Measurements from ENCODE around the gene CALML3.

The CALML3 gene

DNA sequence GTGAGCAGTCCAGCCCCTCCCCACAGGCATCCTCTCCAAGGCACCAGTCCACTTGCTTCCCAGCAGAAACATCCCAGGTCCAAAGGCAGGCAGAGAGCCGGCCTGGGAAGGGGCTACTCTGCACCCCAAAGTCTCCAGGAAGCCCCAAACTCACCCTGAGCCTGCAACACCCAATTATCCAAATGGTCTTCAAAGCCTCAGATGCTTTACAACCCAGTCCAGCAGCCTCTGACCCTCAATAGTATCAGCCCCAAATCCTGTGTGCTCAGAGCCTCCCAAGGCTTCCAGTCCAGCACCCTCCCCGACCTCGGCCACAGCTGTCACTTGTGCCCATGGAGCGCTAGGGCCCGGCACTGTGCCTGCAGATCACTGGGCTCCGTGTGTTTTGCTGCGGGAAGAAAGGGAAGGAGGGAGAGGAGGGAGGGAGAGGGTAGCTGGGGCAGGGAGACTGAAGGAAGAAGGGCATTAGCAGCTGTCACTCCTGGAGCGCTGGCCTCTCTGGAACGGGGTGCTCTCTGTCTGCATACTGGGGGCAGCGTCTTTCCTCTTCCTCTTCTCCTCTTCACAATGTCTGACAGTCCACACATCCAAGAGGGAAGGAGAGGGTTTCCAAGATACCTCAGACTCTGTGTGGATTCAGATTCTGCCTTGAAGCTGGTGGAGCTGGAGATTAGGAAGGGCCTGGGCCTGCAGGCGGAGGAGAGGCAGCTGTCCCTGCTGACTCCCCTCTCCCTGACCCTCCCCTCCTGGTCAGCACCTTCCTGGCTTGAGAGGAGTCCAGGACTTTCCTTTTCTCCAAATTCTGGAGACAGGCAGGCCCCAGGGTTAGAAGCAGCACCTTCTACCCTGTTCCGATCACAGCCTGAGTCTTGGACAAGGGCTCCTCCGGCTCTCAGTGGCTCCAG, 38.6 kb upstream of the CALML3 start:
- TF ChIP-seq CEBPB (IDR thresholded peaks at IDR 0.05) (no peak), ZBTB7A (IDR thresholded peaks at IDR 0.05; ENCODE audit: low read depth) (no peak), EGR1 (IDR thresholded peaks at IDR 0.05) (no peak), CREB1 (IDR thresholded peaks at IDR 0.05; ENCODE audit: low read depth) (no peak)

- TF ChIP-seq ZBTB7A (IDR thresholded peaks at IDR 0.05; ENCODE audit: low read depth) = no peak
- TF ChIP-seq, protein P1, sequence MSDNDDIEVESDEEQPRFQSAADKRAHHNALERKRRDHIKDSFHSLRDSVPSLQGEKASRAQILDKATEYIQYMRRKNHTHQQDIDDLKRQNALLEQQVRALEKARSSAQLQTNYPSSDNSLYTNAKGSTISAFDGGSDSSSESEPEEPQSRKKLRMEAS (IDR thresholded peaks at IDR 0.05) = no peak
- no peak for TF ChIP-seq TCF12 (IDR thresholded peaks at IDR 0.05; ENCODE audit: low read depth)
- no peak for TF ChIP-seq USF1 (IDR thresholded peaks at IDR 0.05)
- TF ChIP-seq FOXM1 (IDR thresholded peaks at IDR 0.05; ENCODE audit: borderline replicate concordance, low read depth) = no peak
- TF ChIP-seq CEBPB (IDR thresholded peaks at IDR 0.05) = no peak
- no peak for TF ChIP-seq NFIC (IDR thresholded peaks at IDR 0.05)
- TF ChIP-seq TEAD4 (IDR thresholded peaks at IDR 0.05) = no peak
- no peak for TF ChIP-seq TAF1 (IDR thresholded peaks at IDR 0.05; ENCODE audit: low read depth)
- TF ChIP-seq RAD21 (IDR thresholded peaks at IDR 0.05; ENCODE audit: low read depth) = no peak
- TF ChIP-seq YY1 (IDR thresholded peaks at IDR 0.05; ENCODE audit: low read depth) = no peak
- TF ChIP-seq REST (IDR thresholded peaks at IDR 0.05; ENCODE audit: low read depth) = no peak
- TF ChIP-seq EP300 (IDR thresholded peaks at IDR 0.05; ENCODE audit: borderline replicate concordance) = no peak
- TF ChIP-seq EGR1 (IDR thresholded peaks at IDR 0.05) = no peak
- no peak for TF ChIP-seq CREB1 (IDR thresholded peaks at IDR 0.05; ENCODE audit: low read depth)
Observed at GRCh38 chr10:5486853-5487235, 37.9 kb upstream of the CALML3 start.

DNA sequence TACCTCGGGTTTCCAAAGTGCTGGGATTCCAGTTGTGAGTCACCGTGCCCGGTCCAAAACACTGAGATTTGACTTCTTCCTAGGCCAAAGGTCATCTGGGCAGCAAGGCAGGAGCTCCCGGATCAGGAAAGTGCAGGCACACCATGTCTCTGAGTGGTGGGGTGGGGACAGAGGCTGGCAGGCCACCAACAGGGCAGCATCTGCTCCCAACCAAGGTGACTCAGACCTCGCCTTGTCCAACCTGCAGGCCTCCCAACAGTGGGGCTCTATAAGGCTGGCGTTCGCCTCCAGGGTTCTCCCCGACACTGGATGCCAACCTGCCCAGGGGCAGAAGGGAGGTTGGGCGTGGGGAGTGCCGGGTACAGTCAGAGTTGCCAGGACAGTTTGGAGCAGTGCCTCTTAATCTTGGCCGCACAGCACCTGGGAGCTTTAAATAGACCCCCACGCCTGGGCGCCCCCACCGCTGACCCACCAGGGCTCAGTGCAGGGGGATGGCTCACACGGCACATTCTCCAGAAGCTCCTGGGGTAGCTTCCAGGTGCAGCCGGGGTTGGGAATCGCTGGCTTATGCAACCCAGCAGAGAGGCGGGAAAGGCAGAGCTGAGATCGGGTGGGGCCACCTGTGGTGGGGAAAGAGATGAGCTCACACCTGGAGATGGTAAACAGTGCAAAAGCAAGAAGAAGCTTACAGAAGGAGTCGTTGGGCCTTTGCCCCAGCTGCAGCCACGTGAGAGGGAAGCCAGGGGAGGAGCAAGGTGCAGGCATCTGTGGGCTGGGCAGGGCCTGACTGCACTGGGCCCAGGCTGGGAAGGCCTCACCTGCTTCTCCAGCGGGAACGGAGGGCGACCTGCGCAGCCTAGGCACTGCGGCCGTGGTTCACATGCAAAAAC, 36.2 kb upstream of the CALML3 start:
- TF ChIP-seq EGR1 (IDR thresholded peaks at IDR 0.05) (no peak), YY1 (IDR thresholded peaks at IDR 0.05; ENCODE audit: low read depth) (no peak), CREB1 (IDR thresholded peaks at IDR 0.05; ENCODE audit: low read depth) (no peak), REST (IDR thresholded peaks at IDR 0.05; ENCODE audit: low read depth) (no peak), TAF1 (IDR thresholded peaks at IDR 0.05; ENCODE audit: low read depth) (no peak), RAD21 (IDR thresholded peaks at IDR 0.05; ENCODE audit: low read depth) (no peak), ZBTB7A (IDR thresholded peaks at IDR 0.05; ENCODE audit: low read depth) (no peak), TEAD4 (IDR thresholded peaks at IDR 0.05) (no peak), USF1 (IDR thresholded peaks at IDR 0.05) (no peak), CEBPB (IDR thresholded peaks at IDR 0.05) (no peak), EP300 (IDR thresholded peaks at IDR 0.05; ENCODE audit: borderline replicate concordance) (no peak)
- TF ChIP-seq, protein P1 (IDR thresholded peaks at IDR 0.05) = no peak

- no peak for TF ChIP-seq TCF12 (IDR thresholded peaks at IDR 0.05; ENCODE audit: low read depth)
- no peak for TF ChIP-seq EGR1 (IDR thresholded peaks at IDR 0.05)
- TF ChIP-seq ZBTB7A (IDR thresholded peaks at IDR 0.05; ENCODE audit: low read depth) = no peak
- TF ChIP-seq CEBPB (IDR thresholded peaks at IDR 0.05) = no peak
- no peak for TF ChIP-seq RAD21 (IDR thresholded peaks at IDR 0.05; ENCODE audit: low read depth)
- TF ChIP-seq EP300 (IDR thresholded peaks at IDR 0.05; ENCODE audit: borderline replicate concordance) = no peak
- no peak for TF ChIP-seq USF1 (IDR thresholded peaks at IDR 0.05)
- TF ChIP-seq NFIC (IDR thresholded peaks at IDR 0.05) = no peak
- no peak for TF ChIP-seq TEAD4 (IDR thresholded peaks at IDR 0.05)
Observed at GRCh38 chr10:5490032-5490431, 34.7 kb upstream of the CALML3 start.

Measured in Ishikawa (cell line).